HG02884 (cell line): Measurements from ENCODE around the gene WDR90.
"Not testable (repeated sequence)": the region's sequence is repeated elsewhere in the genome, so short reads cannot be mapped to it uniquely, and the experiment has no call there.

Experiments used
- ATAC-seq: cut with Tn5 transposase; IDR thresholded peaks from one replicate; pipeline ENCODE4 v1.9.1; 2021; ENCODE audit warnings: mild to moderate bottlenecking, moderate library complexity; ENCODE audit not compliant: unreplicated experiment

WDR90 gene

DNA sequence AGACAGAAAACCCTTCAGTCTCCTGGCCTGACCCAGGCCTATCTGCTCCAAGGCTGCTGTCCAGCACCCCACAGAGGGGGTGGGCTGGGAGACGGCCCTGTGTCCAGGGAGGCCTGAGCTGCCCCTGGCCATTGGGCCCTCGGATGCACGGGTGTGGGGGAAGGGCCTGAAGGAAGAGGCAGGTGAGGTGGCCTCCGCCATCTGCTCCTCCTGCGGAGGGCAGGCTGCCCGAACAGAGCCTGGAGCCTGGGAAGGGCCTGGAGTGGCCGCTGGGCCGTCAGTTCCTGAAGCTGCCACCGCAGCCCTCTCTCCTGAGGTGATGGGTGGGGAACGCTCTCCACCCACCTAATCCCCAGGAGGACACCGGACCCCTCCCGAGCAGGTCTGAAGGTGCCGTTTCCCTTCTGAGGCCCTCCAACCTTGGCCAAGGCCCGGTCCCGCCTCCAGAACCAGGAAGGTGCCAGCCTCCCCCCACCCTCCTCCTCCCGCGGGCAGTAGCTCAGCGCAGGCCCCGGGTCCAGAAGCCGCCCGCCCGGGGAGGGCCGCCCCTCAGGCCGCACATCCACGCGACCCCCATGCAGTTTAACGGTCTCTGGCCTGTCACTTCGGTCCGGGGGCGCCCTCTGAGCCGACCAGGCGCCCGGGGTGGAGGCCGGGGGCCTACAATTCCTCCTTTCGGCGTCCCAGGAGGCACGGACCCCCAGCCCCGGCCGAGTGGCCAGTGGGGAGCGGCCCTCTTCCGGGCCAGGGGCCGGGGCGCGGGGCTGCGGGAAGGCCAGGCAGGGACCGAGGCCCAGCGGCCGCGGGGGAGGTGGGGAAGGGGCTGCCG is 55.6 kb downstream of the WDR90 start:
- ATAC-seq = no peak

GRCh38 chr16:705431-706188 is 56.4 kb downstream of the WDR90 start, which contains the start of gene FBXL16:
FBXL16 (minus strand) TSS chr16:705801; CDS start chr16:697405, 8,396 bp downstream.
- no peak for ATAC-seq

DNA sequence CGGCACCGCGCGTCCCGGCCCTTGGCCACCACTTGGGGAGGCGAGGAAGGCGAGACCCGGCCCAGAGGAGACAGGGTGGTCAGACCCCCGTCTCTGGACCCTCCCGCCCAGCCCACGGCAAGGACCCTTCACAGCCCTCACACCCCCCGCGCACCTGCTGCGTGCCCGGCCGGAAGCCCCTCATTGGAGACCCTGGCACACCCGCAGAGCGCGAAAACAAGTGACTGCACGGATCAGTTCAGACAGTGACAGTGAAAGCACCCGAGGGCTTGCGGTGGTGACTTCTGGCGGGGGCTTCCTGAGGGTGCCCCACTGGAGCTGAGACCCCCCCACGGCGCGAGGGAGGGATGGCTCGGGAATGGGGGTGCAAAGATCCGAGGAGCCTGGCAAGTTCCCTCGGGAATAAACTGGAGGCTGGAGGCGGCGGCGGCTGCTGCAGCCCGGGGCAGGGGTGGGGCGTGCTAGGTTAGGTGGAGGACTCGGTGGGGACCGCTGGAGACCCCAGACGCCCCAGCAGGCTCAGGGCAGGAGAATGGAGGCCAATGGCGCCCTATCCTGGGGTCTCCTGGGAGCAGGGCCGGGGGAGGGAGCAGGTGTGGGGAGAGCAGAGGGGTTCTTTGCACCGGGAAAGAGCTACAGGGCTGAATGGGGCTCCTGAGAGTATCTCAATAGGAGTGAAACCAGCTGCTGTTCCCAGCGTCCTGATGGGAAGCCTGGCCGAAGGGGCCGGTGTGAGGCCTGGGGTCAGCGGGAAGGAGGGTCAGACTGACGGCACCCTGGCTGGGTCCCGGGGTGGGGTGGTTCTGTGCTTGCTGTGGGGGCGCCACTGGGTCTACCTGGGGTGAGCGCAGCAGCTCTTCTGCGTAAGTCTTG is 57.3 kb downstream of the WDR90 start:
- no peak for ATAC-seq

DNA sequence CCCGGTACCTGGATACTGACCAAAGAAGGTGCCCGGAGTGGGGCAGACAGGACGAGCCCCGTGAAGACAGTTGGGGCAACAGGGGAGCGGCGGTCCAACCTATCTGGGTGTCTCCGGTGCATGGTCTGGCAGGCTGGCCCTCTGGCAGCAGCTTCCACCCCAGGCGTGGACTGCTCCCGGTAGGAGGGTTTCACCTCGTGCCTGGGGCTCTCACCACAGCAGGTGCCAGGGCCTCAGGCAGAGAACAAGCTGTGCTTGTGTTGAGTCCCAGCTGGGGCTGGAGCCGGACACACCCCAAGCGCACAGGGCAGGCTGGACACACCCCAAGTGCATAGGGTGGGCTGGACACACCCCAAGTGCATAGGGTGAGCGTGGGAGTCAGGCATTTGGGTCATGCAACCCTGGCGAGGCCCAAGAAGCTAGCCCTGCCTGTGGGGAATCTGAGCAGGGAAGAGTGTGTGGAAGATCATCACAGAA is 57.9 kb downstream of the WDR90 start:
- ATAC-seq = no peak

- no peak for ATAC-seq
Observed at GRCh38 chr16:708019-708418, 58.9 kb downstream of the WDR90 start.

DNA sequence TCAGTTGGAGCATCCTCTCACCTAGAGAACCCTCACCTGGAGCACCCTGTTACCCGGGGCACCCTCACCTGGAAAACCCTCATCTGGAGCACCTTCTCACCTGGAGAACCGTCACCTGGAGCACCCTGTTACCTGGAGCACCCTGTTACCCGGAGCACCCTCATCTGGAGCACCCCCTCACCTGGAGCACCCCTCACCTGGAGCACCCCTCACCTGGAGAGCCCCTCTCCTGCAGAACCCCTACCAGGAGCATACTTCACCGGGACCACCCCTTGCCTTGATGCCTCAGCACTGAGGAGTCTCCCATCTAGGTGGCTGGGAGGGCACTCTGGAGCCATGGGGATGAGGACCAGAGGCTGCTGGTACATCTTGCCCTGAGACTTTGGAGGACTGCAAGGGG is 59.8 kb downstream of the WDR90 start:
- ATAC-seq = no peak

- ATAC-seq = no peak
Observed at GRCh38 chr16:709566-710499, 60.7 kb downstream of the WDR90 start.

GRCh38 chr16:710500-711075 is 61.4 kb downstream of the WDR90 start:
- no peak for ATAC-seq

GRCh38 chr16:711084-711483 is 61.9 kb downstream of the WDR90 start:
- ATAC-seq = no peak

- no peak for ATAC-seq
Observed at GRCh38 chr16:711548-712320, 62.6 kb downstream of the WDR90 start.

DNA sequence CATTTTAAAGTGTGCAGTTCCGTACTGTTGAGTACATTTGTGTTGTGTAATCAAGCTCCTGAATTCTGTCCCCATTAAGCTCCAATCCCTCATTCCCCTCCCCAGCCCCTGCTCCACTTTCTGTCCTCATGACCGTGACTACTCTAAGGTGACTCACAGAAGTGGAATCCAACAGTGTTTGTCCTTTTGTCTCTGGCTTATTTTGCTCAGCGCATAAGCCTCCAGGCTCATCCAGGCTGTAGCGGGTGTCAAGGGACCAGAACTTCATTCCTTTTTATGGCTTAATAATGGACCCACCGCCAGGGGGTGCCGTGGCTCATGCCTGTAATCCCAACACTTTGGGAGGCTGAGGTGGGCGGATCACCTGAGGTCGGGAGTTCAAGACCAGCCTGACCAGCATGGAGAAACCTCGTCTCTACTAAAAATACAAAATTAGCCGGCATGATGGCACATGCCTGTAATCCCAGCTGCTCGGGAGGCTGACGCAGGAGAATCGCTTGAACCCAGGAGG is 63.6 kb downstream of the WDR90 start:
- ATAC-seq = not testable (repeated sequence)

- no peak for ATAC-seq
Observed at GRCh38 chr16:714079-714478, 64.9 kb downstream of the WDR90 start.

DNA sequence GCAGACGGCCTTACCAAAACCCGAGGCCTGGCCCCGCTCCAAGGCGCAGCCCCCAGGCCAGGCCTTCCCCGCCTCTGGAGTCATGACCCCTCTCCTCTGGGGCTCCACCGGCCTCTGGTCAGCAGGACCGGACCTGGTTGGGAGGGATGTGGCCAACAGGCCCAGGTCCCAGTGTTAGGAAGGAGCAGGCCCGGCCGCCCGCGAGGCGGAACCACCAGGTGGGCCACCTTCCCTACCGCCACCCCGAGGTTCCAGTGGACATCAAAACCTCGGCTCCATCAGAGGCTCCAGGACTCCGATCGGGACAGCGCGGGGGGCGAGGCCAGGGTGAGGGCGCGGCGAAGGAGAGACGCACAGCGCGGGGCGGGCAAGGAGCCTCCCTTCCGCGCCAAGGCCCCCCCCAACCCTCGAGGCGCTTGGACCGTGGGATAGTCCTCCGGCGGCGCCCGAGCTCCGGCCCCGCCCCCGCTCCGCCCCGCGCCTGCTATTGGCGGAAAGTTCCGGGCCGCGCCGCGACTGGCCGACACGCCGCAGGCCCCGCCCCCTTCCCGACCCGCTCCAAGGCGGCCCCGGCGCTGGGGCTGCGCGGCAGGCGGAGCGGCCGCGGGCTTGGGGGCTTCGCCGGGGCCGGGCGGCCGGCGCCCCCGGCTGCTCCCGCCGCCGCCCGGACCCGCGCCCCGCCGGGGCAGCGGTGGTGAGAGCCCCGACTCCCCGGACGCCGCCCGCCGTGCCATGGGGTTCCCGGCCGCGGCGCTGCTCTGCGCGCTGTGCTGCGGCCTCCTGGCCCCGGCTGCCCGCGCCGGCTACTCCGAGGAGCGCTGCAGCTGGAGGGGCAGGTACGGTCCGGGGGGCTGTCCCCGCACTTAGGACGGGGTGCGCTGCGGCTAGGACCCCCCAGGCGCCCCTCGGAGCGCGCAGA is 65.7 kb downstream of the WDR90 start, which contains the start of gene METRN:
Gene METRN (plus strand): TSS at position 561 of the 919 bp plus-strand sequence. CDS start 172 bp downstream, at position 733.
- ATAC-seq = peak; percentile 63

GRCh38 chr16:715477-716199 is 66.5 kb downstream of the WDR90 start:
- no peak for ATAC-seq

DNA sequence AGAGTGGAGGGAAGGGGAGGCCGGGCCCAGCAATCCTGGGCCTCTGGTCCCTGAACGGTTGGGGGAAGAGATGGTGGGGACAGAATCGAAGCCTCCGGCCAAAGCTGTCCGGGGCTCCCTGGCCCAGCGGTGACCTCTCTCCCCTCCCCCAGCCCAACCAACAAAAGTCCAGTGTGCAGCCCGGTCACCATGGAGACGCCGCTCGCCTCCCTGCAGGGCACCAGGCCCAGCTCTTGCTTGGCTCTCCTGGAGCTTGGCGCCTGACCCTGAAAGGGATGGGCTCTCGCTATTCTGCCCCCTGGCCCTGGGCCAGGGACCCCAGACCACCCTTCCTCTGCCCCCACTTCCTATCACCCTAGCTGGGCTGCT is 67.0 kb downstream of the WDR90 start:
- ATAC-seq = no peak

- no peak for ATAC-seq
Observed at GRCh38 chr16:716768-717325, 67.7 kb downstream of the WDR90 start.
